ENCODE data around the gene LIPC. TPM values are rescaled to one million over a fixed set of nuclear protein-coding genes. Genes with fewer than 3 reads are reported as not detected.

Gene LIPC
- polyA plus RNA-seq, 1 donor from 2014 or later = 0.95 TPM

DNA sequence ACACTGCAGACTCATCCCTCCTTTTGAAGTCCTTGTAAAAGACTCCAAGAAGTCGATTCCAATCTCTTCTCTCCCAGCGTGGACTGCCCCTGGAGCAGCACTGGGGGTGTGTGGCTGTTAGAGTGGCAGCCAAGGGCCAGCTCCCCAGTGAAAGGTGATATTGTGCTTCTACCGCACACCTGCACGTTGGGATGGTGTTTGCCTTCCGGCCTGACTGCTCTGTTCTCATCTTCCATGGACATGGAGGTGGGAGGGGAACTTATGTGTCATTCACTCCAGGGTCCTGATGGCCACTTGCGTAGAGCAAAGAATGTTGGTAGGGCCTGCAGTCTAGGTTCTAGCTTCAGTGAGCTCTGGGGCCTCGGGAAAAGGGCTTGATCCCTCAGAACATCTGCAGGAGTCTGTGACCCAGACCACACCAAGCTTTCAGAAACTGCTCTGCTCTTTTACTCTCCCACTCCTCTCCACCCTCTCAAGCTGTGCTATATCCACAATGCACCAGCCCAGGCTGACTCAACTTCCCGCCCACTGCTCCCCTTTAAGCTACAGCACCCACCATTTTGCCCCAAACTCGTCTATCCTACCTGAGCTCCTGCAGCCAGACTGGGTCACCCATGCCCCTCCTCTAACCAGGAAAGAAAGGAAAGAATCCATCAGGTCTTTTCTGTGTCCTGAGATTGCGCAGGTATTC lies 31.3 kb downstream of the LIPC start:
- H3K4me1 Mint-ChIP-seq = no peaks in the 10 kb centered on the region
- H3K36me3 Mint-ChIP-seq = no peaks in the 10 kb centered on the region
- H3K4me3 Mint-ChIP-seq = no peak overlapping the region
- peaks cover 13% of the 10 kb centered on the region for H3K27me3 Mint-ChIP-seq
- H3K27ac Mint-ChIP-seq = no peak overlapping the region
- H3K9me3 Mint-ChIP-seq = no peaks in the 10 kb centered on the region

- Mint-ChIP-seq H3K27me3 (peaks cover 11% of the 10 kb centered on the region), H3K4me1 (no peaks in the 10 kb centered on the region), H3K36me3 (no peaks in the 10 kb centered on the region), H3K27ac (no peak overlapping the region), H3K4me3 (no peak overlapping the region), H3K9me3 (no peaks in the 10 kb centered on the region)
Observed at GRCh38 chr15:58463815-58464650, 32.2 kb downstream of the LIPC start.

- no peaks in the 10 kb centered on the region for H3K9me3 Mint-ChIP-seq
- peaks cover 18% of the 10 kb centered on the region for H3K27me3 Mint-ChIP-seq
- H3K4me1 Mint-ChIP-seq = no peaks in the 10 kb centered on the region
- no peaks in the 10 kb centered on the region for H3K36me3 Mint-ChIP-seq
- H3K4me3 Mint-ChIP-seq = no peak overlapping the region
- no peak overlapping the region for H3K27ac Mint-ChIP-seq
Observed at GRCh38 chr15:58465070-58465469, 33.3 kb downstream of the LIPC start.

DNA sequence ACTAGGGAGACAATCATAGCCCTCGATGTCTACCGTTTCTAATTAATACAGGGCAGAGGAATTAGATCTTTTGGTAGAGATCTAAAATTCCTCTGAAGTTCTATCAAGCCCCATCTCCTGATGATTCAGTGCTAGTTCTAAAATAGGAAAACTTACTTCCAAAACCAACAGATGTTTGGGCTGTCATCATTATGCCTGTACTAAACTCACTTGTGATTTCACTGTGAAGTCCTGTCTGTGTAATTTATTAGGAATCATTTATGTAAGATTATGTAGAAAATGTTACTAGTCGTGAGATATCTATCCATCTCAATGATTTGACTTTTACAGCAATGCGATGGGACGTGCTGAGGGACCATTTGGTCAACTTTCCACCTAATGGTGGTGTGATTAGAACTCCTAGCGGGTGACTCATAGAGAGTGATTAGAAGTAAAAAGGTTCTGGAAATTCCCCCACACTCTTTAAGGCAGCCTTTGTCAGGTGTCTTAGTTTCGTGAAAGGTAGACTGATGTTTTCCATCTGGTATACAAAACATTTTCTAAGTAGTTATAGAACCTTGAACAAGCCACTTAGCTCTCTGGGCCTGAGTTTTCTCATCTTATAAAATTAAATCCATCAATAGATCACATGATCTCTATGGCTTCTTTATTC lies 34.2 kb downstream of the LIPC start:
- Mint-ChIP-seq H3K4me3 (no peak overlapping the region), H3K27ac (no peak overlapping the region), H3K9me3 (no peaks in the 10 kb centered on the region), H3K4me1 (no peaks in the 10 kb centered on the region), H3K27me3 (peaks cover 16% of the 10 kb centered on the region), H3K36me3 (peaks cover 2% of the 10 kb centered on the region)

DNA sequence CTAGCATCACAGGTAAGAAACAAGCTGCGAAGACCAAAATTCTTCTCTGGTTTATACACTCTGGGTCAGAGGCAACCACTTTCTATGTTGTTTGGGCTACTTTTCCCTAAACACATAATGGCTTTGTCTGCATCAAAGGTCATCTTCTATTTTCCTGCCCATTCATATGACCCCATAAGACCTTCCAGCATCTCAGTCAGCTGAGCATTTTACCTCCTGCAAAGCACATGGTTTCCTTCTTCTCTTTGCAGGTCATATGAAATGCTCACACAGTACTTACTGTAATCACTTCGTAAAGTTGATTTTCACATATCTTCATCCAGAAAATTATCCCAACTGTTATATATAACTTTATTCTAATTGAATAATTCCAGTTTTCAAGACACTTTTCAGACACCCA lies 34.8 kb downstream of the LIPC start:
- Mint-ChIP-seq H3K9me3 (no peaks in the 10 kb centered on the region), H3K4me1 (no peaks in the 10 kb centered on the region), H3K4me3 (no peak overlapping the region), H3K27me3 (peaks cover 16% of the 10 kb centered on the region), H3K36me3 (peaks cover 2% of the 10 kb centered on the region), H3K27ac (no peak overlapping the region)

DNA sequence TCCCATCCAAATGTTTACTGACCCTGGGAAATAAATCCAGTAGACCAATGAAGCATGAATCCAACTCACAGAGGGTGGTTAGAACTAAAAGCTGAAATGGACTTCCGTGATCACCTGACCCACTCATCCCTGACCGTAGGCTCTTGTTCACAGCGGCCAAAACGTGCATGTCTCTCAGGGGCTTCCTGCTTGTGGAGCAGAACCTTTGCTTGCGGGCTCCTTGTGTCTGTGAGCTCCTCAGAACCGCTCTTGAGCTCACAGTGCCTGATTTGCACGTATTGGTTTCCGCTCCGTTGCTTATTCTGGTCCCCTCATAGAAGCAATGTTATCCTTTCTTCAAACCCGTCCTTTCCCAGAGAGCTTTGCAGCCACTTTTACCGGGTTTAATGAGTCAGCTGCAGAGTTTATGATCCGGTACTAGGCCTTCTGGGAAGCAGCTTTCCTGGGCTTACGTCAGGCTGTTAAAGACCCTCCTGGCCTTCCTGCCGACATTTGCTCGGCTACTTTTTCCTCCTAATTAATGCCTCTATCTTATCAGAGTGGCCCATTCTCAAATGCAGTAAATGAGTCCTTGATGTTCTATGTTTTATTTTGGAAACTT lies 35.4 kb downstream of the LIPC start:
- Mint-ChIP-seq H3K36me3 (peaks cover 2% of the 10 kb centered on the region), H3K4me1 (no peaks in the 10 kb centered on the region), H3K27ac (no peak overlapping the region), H3K4me3 (no peak overlapping the region), H3K27me3 (peaks cover 16% of the 10 kb centered on the region), H3K9me3 (no peaks in the 10 kb centered on the region)

- no peak overlapping the region for H3K4me3 Mint-ChIP-seq
- peaks cover 0 to 2% (median 0%) of the 10 kb centered on the region in 3 donors for H3K4me1 Mint-ChIP-seq
- H3K27ac Mint-ChIP-seq = no peak overlapping the region
- H3K9me3 Mint-ChIP-seq = no peaks in the 10 kb centered on the region
- H3K27me3 Mint-ChIP-seq = peaks cover 16% of the 10 kb centered on the region
- H3K36me3 Mint-ChIP-seq = peaks cover 2% of the 10 kb centered on the region
Observed at GRCh38 chr15:58467722-58468423, 36.1 kb downstream of the LIPC start.

- peaks cover 17% of the 10 kb centered on the region for H3K27me3 Mint-ChIP-seq
- H3K36me3 Mint-ChIP-seq = peaks cover 2% of the 10 kb centered on the region
- H3K9me3 Mint-ChIP-seq = no peaks in the 10 kb centered on the region
- peaks cover 0 to 5% (median 0%) of the 10 kb centered on the region in 3 donors for H3K4me1 Mint-ChIP-seq
- no peak overlapping the region for H3K27ac Mint-ChIP-seq
- H3K4me3 Mint-ChIP-seq = no peak overlapping the region
Observed at GRCh38 chr15:58469432-58470353, 37.9 kb downstream of the LIPC start.

- Mint-ChIP-seq H3K9me3 (no peaks in the 10 kb centered on the region), H3K27ac (peak overlapping the region in 1 of 3 donors; percentile 23), H3K36me3 (peaks cover 2% of the 10 kb centered on the region), H3K27me3 (peaks cover 21% of the 10 kb centered on the region), H3K4me1 (peaks cover 0 to 5% (median 0%) of the 10 kb centered on the region in 3 donors), H3K4me3 (no peak overlapping the region)
Observed at GRCh38 chr15:58471348-58471747, 39.6 kb downstream of the LIPC start.

- H3K4me3 Mint-ChIP-seq = no peak overlapping the region
- peaks cover 21% of the 10 kb centered on the region for H3K27me3 Mint-ChIP-seq
- peaks cover 2% of the 10 kb centered on the region for H3K36me3 Mint-ChIP-seq
- H3K27ac Mint-ChIP-seq = no peak overlapping the region
- H3K9me3 Mint-ChIP-seq = no peaks in the 10 kb centered on the region
- peaks cover 0 to 5% (median 0%) of the 10 kb centered on the region in 3 donors for H3K4me1 Mint-ChIP-seq
Observed at GRCh38 chr15:58472221-58472620, 40.4 kb downstream of the LIPC start.

DNA sequence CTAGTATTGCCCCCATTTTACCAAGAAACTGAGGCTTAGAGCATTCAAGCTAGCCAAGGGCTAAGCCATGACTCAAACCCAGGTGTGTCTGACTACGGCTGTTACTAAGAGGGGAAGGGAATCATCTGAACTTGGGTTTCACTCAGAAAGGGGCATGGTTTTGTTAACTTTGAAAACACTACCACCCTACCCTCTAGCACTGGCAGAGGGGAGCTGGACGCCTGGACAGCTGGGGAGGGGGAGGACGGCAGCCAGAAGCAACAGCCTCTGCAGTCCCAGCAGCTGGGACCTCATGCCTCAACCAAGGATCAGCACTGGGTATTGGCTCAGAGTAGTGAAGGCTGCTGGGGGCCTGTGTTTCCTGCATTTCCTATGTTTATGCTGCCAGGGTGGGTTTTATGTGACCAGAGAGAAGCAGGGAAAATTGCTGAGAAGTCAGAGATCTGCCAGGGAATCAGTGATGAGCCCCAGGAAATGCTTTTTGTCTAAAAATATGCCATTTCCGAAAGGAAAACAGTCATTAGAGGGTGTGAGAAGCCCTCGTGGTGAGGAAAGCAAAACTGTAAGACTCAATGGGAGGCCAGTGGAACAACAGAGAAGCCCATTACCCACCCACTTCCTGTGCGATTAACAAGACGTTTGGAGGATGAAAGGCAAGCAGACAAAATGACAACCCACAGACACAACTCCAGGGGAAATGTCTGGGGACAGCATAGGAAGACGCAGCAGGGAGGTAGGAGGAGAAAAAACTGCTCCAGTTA lies 41.2 kb downstream of the LIPC start:
- H3K27me3 Mint-ChIP-seq = peaks cover 21% of the 10 kb centered on the region
- H3K9me3 Mint-ChIP-seq = no peaks in the 10 kb centered on the region
- peaks cover 2% of the 10 kb centered on the region for H3K36me3 Mint-ChIP-seq
- H3K27ac Mint-ChIP-seq = no peak overlapping the region
- peaks cover 0 to 5% (median 0%) of the 10 kb centered on the region in 3 donors for H3K4me1 Mint-ChIP-seq
- peak overlapping the region in 2 of 4 donors; percentile 7 to 10 for H3K4me3 Mint-ChIP-seq

DNA sequence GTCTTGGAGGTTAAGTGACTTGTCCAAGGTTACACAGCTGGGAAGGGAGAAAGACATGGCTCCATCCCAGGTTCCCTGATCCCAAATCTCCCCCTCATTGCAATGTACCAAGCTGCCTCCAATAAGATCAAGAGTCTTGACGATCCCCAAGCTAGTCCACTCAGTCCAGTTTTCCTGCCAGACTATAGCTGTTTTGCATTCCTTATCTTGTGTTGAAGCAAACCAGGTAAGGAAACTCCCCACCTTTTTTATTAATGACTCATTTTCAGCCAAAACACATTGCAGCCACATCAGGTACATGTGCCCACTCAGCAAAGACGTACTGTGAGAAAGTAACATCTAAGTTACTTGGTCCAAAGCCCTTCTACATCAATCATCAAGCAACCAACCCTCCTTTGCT lies 41.9 kb downstream of the LIPC start:
- Mint-ChIP-seq H3K9me3 (no peaks in the 10 kb centered on the region), H3K4me3 (no peak overlapping the region), H3K36me3 (peaks cover 2% of the 10 kb centered on the region), H3K27me3 (peaks cover 21% of the 10 kb centered on the region), H3K4me1 (peaks cover 0 to 5% (median 0%) of the 10 kb centered on the region in 3 donors), H3K27ac (no peak overlapping the region)

DNA sequence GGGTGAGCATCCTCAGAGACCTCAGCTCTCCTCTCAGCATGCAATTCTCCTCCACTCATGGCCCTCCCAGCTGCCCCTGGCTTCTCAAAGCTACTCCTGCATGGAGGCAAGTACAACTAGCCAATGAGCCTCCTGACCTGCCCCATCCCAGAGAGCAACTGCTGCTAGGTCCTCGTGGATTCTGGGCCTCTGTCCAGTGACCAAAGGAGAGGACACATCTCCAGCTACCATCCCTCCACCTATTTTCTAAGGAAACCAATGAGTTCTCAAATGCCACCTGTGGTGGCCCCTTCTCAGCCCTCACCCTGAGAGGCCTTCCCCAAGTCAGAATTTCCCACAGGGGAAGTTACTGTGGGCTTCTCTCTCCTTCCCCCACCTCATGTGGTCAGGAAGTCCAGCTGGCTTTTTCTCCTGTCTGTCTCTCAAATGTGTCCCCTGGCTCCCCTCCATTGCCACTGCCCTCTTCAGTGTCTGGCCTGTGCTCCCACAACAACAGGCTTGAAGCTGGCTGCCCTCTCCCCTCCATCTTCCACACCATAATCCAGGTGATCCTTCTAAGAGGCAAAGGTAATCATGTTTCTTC lies 43.0 kb downstream of the LIPC start:
- Mint-ChIP-seq H3K4me1 (peaks cover 0 to 5% (median 0%) of the 10 kb centered on the region in 3 donors), H3K36me3 (peaks cover 2% of the 10 kb centered on the region), H3K27ac (peak overlapping the region in 1 of 3 donors; percentile 19), H3K9me3 (no peaks in the 10 kb centered on the region), H3K27me3 (peaks cover 14% of the 10 kb centered on the region), H3K4me3 (no peak overlapping the region)
